Endothelial cell (in vitro differentiated cells): ENCODE data around the gene OSBPL3. TPM values are rescaled to one million over a fixed set of nuclear protein-coding genes. Genes with fewer than 3 reads are reported as not detected.

Experiments used
- DNase-seq: peaks from one replicate; pipeline ENCODE4 v3.0.0; 2021; ENCODE audit warnings: low spot score
- H3K27ac Mint-ChIP-seq: one replicate; pipeline ENCODE4 v1.8.0; 2021; ENCODE audit warnings: mixed read lengths, inconsistent platforms; ENCODE audit not compliant: unreplicated experiment
- H3K27me3 Mint-ChIP-seq: one replicate; pipeline ENCODE4 v1.8.0; 2021; ENCODE audit warnings: mild to moderate bottlenecking, moderate library complexity, mixed read lengths, inconsistent platforms; ENCODE audit not compliant: unreplicated experiment
- H3K36me3 Mint-ChIP-seq: one replicate; pipeline ENCODE4 v1.8.0; 2021; ENCODE audit warnings: mild to moderate bottlenecking, low read depth, mixed read lengths, inconsistent platforms; ENCODE audit not compliant: unreplicated experiment
- H3K4me1 Mint-ChIP-seq: one replicate; pipeline ENCODE4 v1.8.0; 2021; ENCODE audit warnings: mild to moderate bottlenecking, mixed read lengths, inconsistent platforms; ENCODE audit not compliant: unreplicated experiment
- H3K4me3 Mint-ChIP-seq: one replicate; pipeline ENCODE4 v1.8.0; 2021; ENCODE audit warnings: mild to moderate bottlenecking, mixed read lengths, inconsistent platforms; ENCODE audit not compliant: unreplicated experiment
- H3K9me3 Mint-ChIP-seq: one replicate; pipeline ENCODE4 v1.8.0; 2021; ENCODE audit warnings: mixed read lengths, inconsistent platforms; ENCODE audit not compliant: unreplicated experiment
- CTCF ChIP-seq: fragments of 200-600 bp; sonication (generic); IDR thresholded peaks from one replicate; pipeline ENCODE4 v1.5.0; 2021; ENCODE audit warnings: antibody characterized with exemption; ENCODE audit not compliant: unreplicated experiment
- total RNA-seq: library from RNA; stranded (reverse); fragmentation: NEBNext Ultra II Directional; extraction: Animal tissue kit (Norgen Biotek cat#: 25700); gene quantifications from one replicate; pipeline ENCODE4 v1.2.1, GENCODE V29; 2021; ENCODE audit not compliant: unreplicated experiment

Gene OSBPL3
- total RNA-seq, 1 donor from 2014 or later: 3.1 TPM

GRCh38 chr7:24874791-24875190 lies 105.2 kb downstream of the OSBPL3 start:
- H3K4me1 Mint-ChIP-seq: peaks cover 2% of the 10 kb centered on the region
- H3K4me3 Mint-ChIP-seq: no peak overlapping the region
- H3K27me3 Mint-ChIP-seq: no peaks in the 10 kb centered on the region
- no peak overlapping the region for H3K27ac Mint-ChIP-seq
- no peak for DNase-seq
- no peaks in the 10 kb centered on the region for H3K9me3 Mint-ChIP-seq
- H3K36me3 Mint-ChIP-seq: no peaks in the 10 kb centered on the region
- TF ChIP-seq CTCF: no peak

GRCh38 chr7:24873944-24874343 lies 106.0 kb downstream of the OSBPL3 start:
- H3K27ac Mint-ChIP-seq: no peak overlapping the region
- H3K36me3 Mint-ChIP-seq: no peaks in the 10 kb centered on the region
- no peaks in the 10 kb centered on the region for H3K27me3 Mint-ChIP-seq
- no peak for DNase-seq
- TF ChIP-seq CTCF: no peak
- no peak overlapping the region for H3K4me3 Mint-ChIP-seq
- H3K9me3 Mint-ChIP-seq: no peaks in the 10 kb centered on the region
- H3K4me1 Mint-ChIP-seq: peaks cover 2% of the 10 kb centered on the region

GRCh38 chr7:24871770-24872169 lies 108.2 kb downstream of the OSBPL3 start:
- TF ChIP-seq CTCF: no peak
- H3K27ac Mint-ChIP-seq: no peak overlapping the region
- no peaks in the 10 kb centered on the region for H3K9me3 Mint-ChIP-seq
- no peaks in the 10 kb centered on the region for H3K27me3 Mint-ChIP-seq
- no peak for DNase-seq
- peaks cover 2% of the 10 kb centered on the region for H3K4me1 Mint-ChIP-seq
- no peak overlapping the region for H3K4me3 Mint-ChIP-seq
- no peaks in the 10 kb centered on the region for H3K36me3 Mint-ChIP-seq

DNA sequence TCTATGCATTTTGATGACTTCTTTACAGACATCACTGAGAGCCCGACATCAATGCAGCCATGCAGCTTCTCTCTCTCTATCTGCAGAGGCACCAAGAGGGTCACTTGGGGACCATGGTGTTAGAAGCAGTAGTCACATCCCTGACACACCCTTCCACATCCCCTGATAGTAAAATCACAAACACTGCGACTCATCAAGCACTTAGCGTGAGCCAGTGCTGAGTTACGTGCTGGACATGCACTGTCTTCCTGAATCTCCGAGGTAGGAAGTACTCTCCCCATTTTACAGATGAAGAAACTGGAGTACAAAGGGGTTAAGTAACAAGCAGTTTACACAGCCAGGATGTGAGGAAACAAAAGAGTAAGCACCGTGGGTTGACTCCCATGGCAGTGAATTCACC lies 109.2 kb downstream of the OSBPL3 start:
- H3K9me3 Mint-ChIP-seq: no peaks in the 10 kb centered on the region
- no peaks in the 10 kb centered on the region for H3K27me3 Mint-ChIP-seq
- peaks cover 2% of the 10 kb centered on the region for H3K4me1 Mint-ChIP-seq
- no peak overlapping the region for H3K4me3 Mint-ChIP-seq
- no peaks in the 10 kb centered on the region for H3K36me3 Mint-ChIP-seq
- DNase-seq: no peak
- no peak for TF ChIP-seq CTCF
- no peak overlapping the region for H3K27ac Mint-ChIP-seq

- Mint-ChIP-seq H3K27me3 (no peaks in the 10 kb centered on the region), H3K4me3 (no peak overlapping the region), H3K4me1 (peaks cover 2% of the 10 kb centered on the region), H3K9me3 (no peaks in the 10 kb centered on the region), H3K36me3 (no peaks in the 10 kb centered on the region), H3K27ac (no peak overlapping the region)
- TF ChIP-seq CTCF: no peak
- DNase-seq: no peak
Observed at GRCh38 chr7:24869572-24869971, 110.4 kb downstream of the OSBPL3 start.
